Right lobe of liver (tissue), 6 donors: ENCODE data around the gene ADCY3. TPM values are rescaled to one million over a fixed set of nuclear protein-coding genes. Genes with fewer than 3 reads are reported as not detected.

Experiments
- ATAC-seq, 4 donors: fragments of 200-7000 bp; cut with Tn5 transposase; one replicate each; pipeline ENCODE4 v1.9.1; 2020; ENCODE audit warnings: mild to moderate bottlenecking in 4 of 4, moderate library complexity in 4 of 4
- DNase-seq, 3 donors: peaks; one replicate each; pipeline ENCODE4 v3.0.0-alpha.2; 2020
- H3K27ac ChIP-seq, 3 donors: fragments of 200-600 bp; one replicate each; pipeline ENCODE4 v1.8.0; 2022
- H3K27me3 ChIP-seq, 2 donors: fragments of 200-600 bp; one replicate each; pipeline ENCODE4 v1.8.0; 2022
- H3K36me3 ChIP-seq, 4 donors: fragments of 200-600 bp; sonication (generic) in 1 of 4; one replicate each; pipeline versions ENCODE4 v1.5.1 to v1.8.0; 2017 to 2022; ENCODE audit warnings: control low read depth in 1 of 4
- H3K4me1 ChIP-seq, 4 donors: fragments of 200-600 bp; sonication (generic) in 1 of 4; one replicate each; pipeline versions ENCODE4 v1.5.1 to v1.8.0; 2017 to 2022; ENCODE audit warnings: control low read depth in 1 of 4
- H3K4me3 ChIP-seq, 3 donors: fragments of 200-600 bp; one replicate each; pipeline ENCODE4 v1.8.0; 2022
- H3K9me3 ChIP-seq, 4 donors: fragments of 200-600 bp; sonication (generic) in 1 of 4; one replicate each; pipeline versions ENCODE4 v1.5.1 to v1.8.0; 2017 to 2022; ENCODE audit warnings: control low read depth in 1 of 4
- POLR2A ChIP-seq: fragments of 450-650 bp; IDR thresholded peaks from one replicate; pipeline ENCODE4 v1.6.1; 2017; ENCODE audit warnings: antibody characterized with exemption, mild to moderate bottlenecking
- WGBS: methylation state at CpG from one replicate; pipeline ENCODE4 v1.1.6; 2018; ENCODE audit warnings: low coverage, low lambda C conversion rate; ENCODE audit not compliant: insufficient coverage; ENCODE audit errors: missing lambda C conversion rate; 5-methylcytosine and 5-hydroxymethylcytosine counted together
- intact Hi-C, 2 donors: fragments of 100-400 bp; cut with DNase I; formaldehyde crosslinking; loops; one replicate each; pipeline versions ENCODE4 v1.11.2 to v1.14.1; 2022
- total RNA-seq, 6 experiments: library from RNA; depleted of rRNA in 2 of 6; stranded (reverse); fragments of >200 nt in 2 of 6; fragmentation: NEBNext Ultra II Directional in 3 of 6; extraction: Animal tissue kit (Norgen Biotek cat#: 25700) in 3 of 6; gene quantifications; one replicate each; pipeline versions ENCODE4 v1.1.0 to v1.2.4, GENCODE V29; 2016 to 2023
- TF ChIP-seq, protein P1 (sequence below), 4 donors: fragments of 200-600 bp in 3 of 4; fragments of 450-650 bp in 1 of 4; IDR thresholded peaks; one replicate each; pipeline versions ENCODE4 v1.5.1 to v1.8.0; 2016 to 2022; ENCODE audit warnings: antibody characterized with exemption in 4 of 4, mild to moderate bottlenecking in 2 of 4
- donor health status: DM: no; HTN: yes; CAD: no.
- donor health status: DM: no; HTN: no; CAD: no.
- donor health status: DM: no; HTN: no; CAD: no.
- donor health status: DM: no; HTN: yes; CAD: no.
- donor health status: DM: no; HTN: yes; CAD: no.

Gene ADCY3
- total RNA-seq, 6 experiments from 2014 or later: 2.2 to 7.0 (median 5.6) TPM

DNA sequence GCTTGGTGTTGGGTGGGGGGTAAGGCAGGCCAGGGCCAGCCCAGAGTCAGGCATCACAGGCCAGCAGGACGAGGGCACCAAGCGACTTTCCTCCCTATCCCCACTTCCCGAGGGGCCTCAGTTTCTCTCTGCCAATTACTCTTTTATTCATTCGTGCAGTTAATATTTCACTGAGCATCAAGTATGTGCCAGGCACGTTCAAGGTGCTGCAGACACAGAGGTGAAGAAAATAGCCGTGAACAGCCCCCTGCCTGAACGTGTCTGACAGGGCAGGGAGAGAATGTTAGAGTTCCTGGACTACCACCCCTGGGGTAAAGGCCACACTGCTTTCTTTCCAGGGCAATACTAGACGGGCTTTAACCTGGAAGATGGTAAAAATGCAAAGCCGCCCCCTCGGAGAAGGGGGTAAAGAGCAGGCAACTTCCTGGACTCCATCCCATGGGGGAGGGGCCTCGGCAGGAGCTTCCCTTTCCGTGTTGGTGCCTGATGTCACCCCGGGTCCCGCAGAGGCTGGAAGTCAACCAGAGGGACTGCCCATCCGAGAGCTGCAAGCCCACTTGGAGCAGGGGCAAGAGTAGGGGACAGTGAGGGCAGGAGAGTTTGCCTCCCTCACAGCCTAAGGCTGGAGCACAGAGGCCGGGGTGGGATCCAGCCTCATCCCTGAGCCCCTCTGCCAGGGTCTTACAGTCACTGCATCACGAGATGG, 79.7 kb downstream of the ADCY3 start:
- 57% methylated on average over 15 of the region's 17 CpGs for WGBS
- ATAC-seq (no peak), DNase-seq (no peak)
- Histone ChIP-seq H3K27ac (no peak overlapping the region), H3K4me1 (no peaks in the 10 kb centered on the region), H3K9me3 (no peaks in the 10 kb centered on the region), H3K27me3 (no peaks in the 10 kb centered on the region), H3K4me3 (no peak overlapping the region), H3K36me3 (no peaks in the 10 kb centered on the region)
- TF ChIP-seq, protein P1, sequence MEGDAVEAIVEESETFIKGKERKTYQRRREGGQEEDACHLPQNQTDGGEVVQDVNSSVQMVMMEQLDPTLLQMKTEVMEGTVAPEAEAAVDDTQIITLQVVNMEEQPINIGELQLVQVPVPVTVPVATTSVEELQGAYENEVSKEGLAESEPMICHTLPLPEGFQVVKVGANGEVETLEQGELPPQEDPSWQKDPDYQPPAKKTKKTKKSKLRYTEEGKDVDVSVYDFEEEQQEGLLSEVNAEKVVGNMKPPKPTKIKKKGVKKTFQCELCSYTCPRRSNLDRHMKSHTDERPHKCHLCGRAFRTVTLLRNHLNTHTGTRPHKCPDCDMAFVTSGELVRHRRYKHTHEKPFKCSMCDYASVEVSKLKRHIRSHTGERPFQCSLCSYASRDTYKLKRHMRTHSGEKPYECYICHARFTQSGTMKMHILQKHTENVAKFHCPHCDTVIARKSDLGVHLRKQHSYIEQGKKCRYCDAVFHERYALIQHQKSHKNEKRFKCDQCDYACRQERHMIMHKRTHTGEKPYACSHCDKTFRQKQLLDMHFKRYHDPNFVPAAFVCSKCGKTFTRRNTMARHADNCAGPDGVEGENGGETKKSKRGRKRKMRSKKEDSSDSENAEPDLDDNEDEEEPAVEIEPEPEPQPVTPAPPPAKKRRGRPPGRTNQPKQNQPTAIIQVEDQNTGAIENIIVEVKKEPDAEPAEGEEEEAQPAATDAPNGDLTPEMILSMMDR (IDR thresholded peaks at IDR 0.05): no peak
- no peak for TF ChIP-seq POLR2A
- intact Hi-C loops: no loop called here

DNA sequence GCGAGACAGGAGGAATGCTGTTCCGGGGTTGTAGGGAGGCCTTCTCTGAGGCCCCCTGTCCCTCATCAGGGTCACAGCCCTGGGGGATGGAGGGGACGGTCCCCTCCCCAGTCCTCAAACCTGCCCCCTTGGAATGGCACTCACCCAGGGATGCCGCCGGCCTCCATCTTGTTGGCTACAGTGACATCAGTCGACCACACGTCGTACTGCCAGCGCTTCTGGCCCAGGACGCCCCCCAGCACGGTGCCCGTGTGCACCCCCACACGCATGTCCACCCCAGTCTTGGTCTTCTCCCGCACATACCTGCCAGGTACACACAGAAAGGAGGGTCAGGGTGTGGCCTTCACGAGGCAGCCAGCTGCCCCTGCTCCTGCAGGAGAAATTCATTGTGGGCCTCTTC, 80.3 kb downstream of the ADCY3 start:
- Histone ChIP-seq H3K4me1 (no peaks in the 10 kb centered on the region), H3K27me3 (no peaks in the 10 kb centered on the region), H3K4me3 (no peak overlapping the region), H3K36me3 (no peaks in the 10 kb centered on the region), H3K9me3 (no peaks in the 10 kb centered on the region), H3K27ac (no peak overlapping the region)
- intact Hi-C loops: no loop called here
- no CpG with 5 or more reads among the region's 15 CpGs for WGBS
- DNase-seq: no peak
- no peak for ATAC-seq
- TF ChIP-seq, protein P1 (IDR thresholded peaks at IDR 0.05): no peak
- no peak for TF ChIP-seq POLR2A

DNA sequence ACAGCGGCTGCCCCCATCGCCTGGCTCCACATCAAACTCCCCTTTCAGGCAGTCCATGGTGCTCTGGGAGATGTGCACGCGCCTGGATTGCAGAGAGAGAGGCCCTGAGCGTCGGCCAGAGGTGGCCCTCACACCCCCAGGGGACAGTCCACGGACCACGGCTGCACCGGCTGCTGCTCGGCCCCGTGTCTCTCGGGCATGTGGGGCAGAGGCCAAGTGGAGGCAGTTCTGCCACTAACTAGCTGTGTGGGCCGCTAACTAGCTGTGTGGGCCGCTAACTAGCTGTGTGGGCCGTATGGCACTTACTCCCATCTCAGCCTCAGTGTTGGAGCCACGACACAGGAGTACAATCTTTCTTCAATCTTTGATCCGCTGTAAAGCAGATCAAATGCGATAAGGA, 81.5 kb downstream of the ADCY3 start:
- no peak for TF ChIP-seq POLR2A
- H3K4me3 ChIP-seq: no peak overlapping the region
- 77% methylated on average over 5 of the region's 18 CpGs for WGBS
- ATAC-seq (no peak), DNase-seq (no peak)
- H3K27ac ChIP-seq: no peak overlapping the region
- H3K27me3 ChIP-seq: no peaks in the 10 kb centered on the region
- intact Hi-C loops: no loop called here
- no peaks in the 10 kb centered on the region for H3K36me3 ChIP-seq
- no peaks in the 10 kb centered on the region for H3K9me3 ChIP-seq
- no peaks in the 10 kb centered on the region for H3K4me1 ChIP-seq

DNA sequence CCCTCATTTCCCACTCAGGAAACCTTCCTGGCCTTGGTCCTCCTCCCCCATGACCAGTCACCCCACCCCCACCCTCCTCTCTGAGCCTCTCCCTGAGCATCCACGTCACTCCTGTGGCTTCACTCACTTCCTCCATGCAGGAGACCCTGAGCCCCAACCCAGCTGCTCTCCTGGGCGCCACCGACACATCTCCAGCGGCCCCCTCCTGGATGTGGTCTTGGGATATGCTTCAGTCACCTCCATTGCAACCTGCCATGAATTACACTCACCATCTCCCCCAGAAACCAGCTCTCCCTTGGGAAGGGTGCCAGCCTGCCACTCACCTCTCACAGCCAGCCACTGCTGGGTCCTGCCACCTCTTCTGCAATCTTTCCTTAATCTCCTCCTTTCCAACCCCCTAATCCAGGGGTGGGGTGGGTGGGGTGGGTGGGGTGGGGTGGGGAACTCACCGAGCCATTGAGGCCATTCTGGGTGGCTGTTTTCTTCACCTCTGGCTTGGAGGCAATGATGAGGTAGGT, 82.0 kb downstream of the ADCY3 start:
- Histone ChIP-seq H3K9me3 (no peaks in the 10 kb centered on the region), H3K4me3 (no peak overlapping the region), H3K4me1 (no peaks in the 10 kb centered on the region), H3K27me3 (no peaks in the 10 kb centered on the region), H3K27ac (no peak overlapping the region), H3K36me3 (no peaks in the 10 kb centered on the region)
- 89% methylated on average over 5 of the region's 5 CpGs for WGBS
- no peak for TF ChIP-seq POLR2A
- TF ChIP-seq, protein P1 (IDR thresholded peaks at IDR 0.05): no peak
- no peak for ATAC-seq
- DNase-seq: no peak
- intact Hi-C loops: no loop called here

DNA sequence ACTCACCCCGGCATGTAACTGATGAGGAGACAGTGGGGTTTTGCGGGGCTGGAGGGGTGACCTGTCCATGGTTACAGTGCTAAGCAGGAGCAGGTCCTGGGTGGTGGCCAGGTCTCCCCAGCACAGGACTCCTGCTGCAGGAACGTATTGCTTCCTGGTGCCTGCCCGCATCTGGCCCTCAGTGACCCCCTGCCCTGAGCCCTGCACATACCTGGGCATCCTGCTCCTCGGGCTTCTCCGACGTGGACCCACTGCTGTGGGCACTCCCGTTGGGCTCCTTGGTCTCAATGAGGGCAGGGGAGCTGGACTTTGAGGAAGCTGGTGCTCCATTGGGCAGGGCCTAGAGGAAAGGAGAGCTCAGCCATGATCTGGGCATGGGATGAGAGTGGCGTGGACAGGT, 83.3 kb downstream of the ADCY3 start:
- Histone ChIP-seq H3K4me3 (no peak overlapping the region), H3K27ac (no peak overlapping the region), H3K27me3 (no peaks in the 10 kb centered on the region), H3K9me3 (no peaks in the 10 kb centered on the region), H3K36me3 (no peaks in the 10 kb centered on the region), H3K4me1 (no peaks in the 10 kb centered on the region)
- ATAC-seq: no peak
- DNase-seq: no peak
- 86% methylated on average over 7 of the region's 9 CpGs for WGBS
- intact Hi-C loops: no loop called here
- TF ChIP-seq, protein P1 (IDR thresholded peaks at IDR 0.05): no peak
- no peak for TF ChIP-seq POLR2A
